Endothelial cell of umbilical vein (primary cell): ENCODE data around the gene MAP3K15.

Experiments
- CTCF ChIP-seq, 2 donors: IDR thresholded peaks; 1 replicate in 1 of 2; 2 replicates in 1 of 2; pipeline ENCODE4 v1.5.1; 2011; ENCODE audit warnings: low read length in 2 of 2, mild to moderate bottlenecking in 2 of 2, moderate library complexity in 2 of 2, control low read depth in 1 of 2, inconsistent platforms in 1 of 2, low read depth in 1 of 2; ENCODE audit not compliant: insufficient read depth in 1 of 2; ENCODE audit errors: extremely low read depth in 1 of 2
- JUN ChIP-seq: IDR thresholded peaks from 2 replicates; pipeline ENCODE4 v1.6.1; 2011; ENCODE audit warnings: borderline replicate concordance, low read depth; ENCODE audit not compliant: insufficient read length, insufficient read depth
- POLR2A ChIP-seq: IDR thresholded peaks from 2 replicates; pipeline ENCODE4 v1.6.1; 2012; ENCODE audit warnings: low read depth, mild to moderate bottlenecking, control low read depth, low read length
- TF ChIP-seq, protein P1 (sequence below): IDR thresholded peaks from 2 replicates; pipeline ENCODE4 v1.6.1; 2011; ENCODE audit not compliant: insufficient read depth, insufficient read length

DNA sequence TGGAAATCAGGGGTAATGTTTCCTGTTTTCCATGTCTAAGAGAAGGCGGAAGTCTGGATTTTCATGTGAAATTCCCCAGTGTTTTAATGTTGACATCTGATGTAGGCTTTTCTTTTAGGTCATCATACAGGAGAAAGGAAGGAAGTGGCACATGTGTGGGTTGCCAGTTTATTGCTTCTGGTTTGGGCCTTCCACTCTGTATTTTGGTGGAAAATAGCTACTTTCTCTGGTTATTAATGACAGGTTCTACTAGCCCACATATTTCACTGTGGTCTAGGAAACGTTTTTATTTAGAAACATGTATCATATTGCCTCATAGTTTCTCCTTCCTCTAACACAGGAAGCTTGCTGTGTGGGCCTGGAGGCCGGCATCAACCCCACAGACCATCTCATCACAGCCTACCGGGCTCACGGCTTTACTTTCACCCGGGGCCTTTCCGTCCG is 164.3 kb downstream of the MAP3K15 start:
- TF ChIP-seq CTCF (IDR thresholded peaks at IDR 0.05; ENCODE audit: extremely low read depth in 1 of 2, insufficient read depth in 1 of 2, low read depth in 1 of 2, low read length in 2 of 2) (no peak), JUN (no peak), POLR2A (no peak)
- TF ChIP-seq, protein P1, sequence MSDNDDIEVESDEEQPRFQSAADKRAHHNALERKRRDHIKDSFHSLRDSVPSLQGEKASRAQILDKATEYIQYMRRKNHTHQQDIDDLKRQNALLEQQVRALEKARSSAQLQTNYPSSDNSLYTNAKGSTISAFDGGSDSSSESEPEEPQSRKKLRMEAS = no peak
